ENCODE data around the gene DNLZ.
"Not testable (repeated sequence)": the region's sequence is repeated elsewhere in the genome, so short reads cannot be mapped to it uniquely, and the experiment has no call there.

DNLZ gene

GRCh38 chr9:136363106-136363948, at the start of gene DNLZ:
TSS of gene DNLZ (minus strand) at chr9:136363744. CDS start at chr9:136363714, 30 bp downstream.
- Histone ChIP-seq H3K4me3 (ENCODE audit: low read depth in 1 of 2, low read length in 2 of 2) (peak within 1 kb of the TSS; percentile 56 to 77), H3K27ac (ENCODE audit: low read depth, low read length) (peak within 1 kb of the TSS; percentile 78), H3K27me3 (ENCODE audit: control insufficient read depth in 1 of 2, insufficient read depth in 2 of 2, low read length in 2 of 2) (no peaks in the 10 kb centered on the region), H3K9me3 (ENCODE audit: control insufficient read depth in 1 of 2, low read length in 2 of 2) (no peaks in the 10 kb centered on the region), H3K9ac (ENCODE audit: low read depth in 1 of 2, low read length in 2 of 2) (peak within 1 kb of the TSS; percentile 11 to 43), H3K36me3 (ENCODE audit: control insufficient read depth in 1 of 2, insufficient read depth in 2 of 2, low read length in 2 of 2) (peaks cover 0 to 9% of the 10 kb centered on the region in 2 donors), H3K4me1 (ENCODE audit: control insufficient read depth in 1 of 2, insufficient read depth in 2 of 2, low read length in 2 of 2) (peaks cover 8 to 15% of the 10 kb centered on the region in 2 donors)

DNA sequence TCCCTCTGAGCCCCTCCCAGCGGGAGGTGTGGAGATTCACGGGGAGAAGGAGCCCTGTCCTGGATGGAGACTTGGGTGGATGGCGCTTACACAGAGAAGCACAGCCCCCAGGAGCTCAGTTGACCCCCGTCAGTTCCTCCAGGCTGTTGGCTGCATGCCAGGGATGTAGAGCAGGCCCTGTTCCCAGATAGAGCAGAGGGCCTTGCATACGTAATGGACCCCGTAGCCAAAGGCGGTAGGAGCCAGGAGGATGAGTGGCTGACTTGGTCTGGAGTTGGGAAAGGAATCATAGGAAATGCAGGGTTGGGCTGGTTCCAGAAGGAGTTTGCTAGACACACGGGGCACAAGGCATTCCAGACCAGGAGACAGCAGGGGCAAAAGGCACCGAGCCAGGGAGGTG, 49.4 kb upstream of the DNLZ start:
- H3K9ac ChIP-seq (ENCODE audit: low read depth in 1 of 2, low read length in 2 of 2) = no peak overlapping the region
- H3K4me1 ChIP-seq (ENCODE audit: control insufficient read depth in 1 of 2, insufficient read depth in 2 of 2, low read length in 2 of 2) = peaks cover 18 to 21% of the 10 kb centered on the region in 2 donors
- H3K4me3 ChIP-seq (ENCODE audit: low read depth in 1 of 2, low read length in 2 of 2) = no peak overlapping the region
- H3K27me3 ChIP-seq (ENCODE audit: control insufficient read depth in 1 of 2, insufficient read depth in 2 of 2, low read length in 2 of 2) = no peaks in the 10 kb centered on the region
- peaks cover 35 to 53% of the 10 kb centered on the region in 2 donors for H3K36me3 ChIP-seq (ENCODE audit: control insufficient read depth in 1 of 2, insufficient read depth in 2 of 2, low read length in 2 of 2)
- H3K27ac ChIP-seq (ENCODE audit: low read depth, low read length) = no peak overlapping the region
- H3K9me3 ChIP-seq (ENCODE audit: control insufficient read depth in 1 of 2, low read length in 2 of 2) = no peaks in the 10 kb centered on the region

DNA sequence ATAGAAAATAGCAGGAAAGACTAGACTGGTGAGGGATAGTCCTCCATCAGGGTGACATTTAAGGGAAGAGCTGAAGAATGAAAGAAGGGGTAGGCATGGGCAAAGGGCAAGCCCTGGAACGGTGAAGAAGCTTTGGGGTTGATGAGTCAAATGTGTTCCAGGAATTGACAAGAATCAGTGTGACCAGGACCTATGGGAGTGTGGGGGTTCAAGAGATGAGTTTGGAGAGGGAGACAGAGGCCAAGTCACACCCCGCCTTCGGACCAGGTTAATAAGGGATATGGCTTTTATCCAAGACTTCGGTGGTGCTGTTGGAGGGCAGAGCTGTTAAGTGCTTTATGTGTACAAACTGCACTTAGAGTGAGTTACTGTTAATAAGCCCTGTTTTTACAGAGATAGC, 47.8 kb upstream of the DNLZ start:
- peaks cover 18 to 21% of the 10 kb centered on the region in 2 donors for H3K4me1 ChIP-seq (ENCODE audit: control insufficient read depth in 1 of 2, insufficient read depth in 2 of 2, low read length in 2 of 2)
- H3K36me3 ChIP-seq (ENCODE audit: control insufficient read depth in 1 of 2, insufficient read depth in 2 of 2, low read length in 2 of 2) = peaks cover 35 to 51% of the 10 kb centered on the region in 2 donors
- no peaks in the 10 kb centered on the region for H3K27me3 ChIP-seq (ENCODE audit: control insufficient read depth in 1 of 2, insufficient read depth in 2 of 2, low read length in 2 of 2)
- peak overlapping the region; percentile 91 to 98 for H3K4me3 ChIP-seq (ENCODE audit: low read depth in 1 of 2, low read length in 2 of 2)
- H3K9ac ChIP-seq (ENCODE audit: low read depth in 1 of 2, low read length in 2 of 2) = peak overlapping the region; percentile 56 to 92
- H3K27ac ChIP-seq (ENCODE audit: low read depth, low read length) = no peak overlapping the region
- H3K9me3 ChIP-seq (ENCODE audit: control insufficient read depth in 1 of 2, low read length in 2 of 2) = no peaks in the 10 kb centered on the region

DNA sequence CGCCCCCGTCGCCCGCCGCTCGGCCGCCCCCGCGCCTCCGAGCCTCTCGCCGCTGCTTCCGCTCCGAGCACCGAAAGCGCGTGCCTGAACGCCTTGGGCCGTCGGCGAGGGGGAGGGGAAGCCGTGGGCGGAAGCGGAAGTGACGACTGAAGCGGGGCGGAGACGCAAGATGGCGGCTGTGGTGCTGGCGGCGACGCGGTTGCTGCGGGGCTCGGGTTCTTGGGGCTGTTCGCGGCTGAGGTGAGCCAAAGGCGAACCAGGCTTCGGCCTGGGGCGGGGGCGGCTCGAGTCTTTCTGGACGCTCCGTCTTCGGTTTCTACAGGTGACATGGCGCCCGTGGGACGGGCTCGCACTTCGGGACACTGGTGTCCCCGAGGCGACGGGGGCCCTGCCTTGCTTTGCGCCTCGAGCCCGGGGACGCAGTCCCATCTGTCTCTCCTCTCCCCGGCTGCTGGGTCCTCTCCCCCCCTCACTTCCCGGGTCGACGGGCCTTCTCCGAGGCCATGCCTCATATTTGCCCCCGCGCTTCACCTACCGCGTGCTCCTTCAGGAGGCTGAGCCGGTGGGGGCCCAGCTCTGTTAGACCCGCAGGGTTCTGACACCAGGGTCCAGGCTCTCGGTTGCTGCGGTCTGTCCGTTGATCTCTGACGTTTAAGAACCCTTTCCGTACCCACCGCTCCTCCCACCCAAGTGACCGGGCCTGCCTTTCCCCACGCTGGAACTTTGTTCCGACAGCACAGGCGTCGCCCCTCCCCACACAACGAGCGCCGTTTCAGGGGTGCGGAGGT, 47.1 kb upstream of the DNLZ start, which contains the start of the genes ENTR1 and PMPCA:
ENTR1 (minus strand) TSS at position 115 of the 788 bp plus-strand sequence. CDS start 217 bp downstream, outside the sequence.
PMPCA (plus strand) TSS at position 159 of the 788 bp plus-strand sequence; CDS start at position 170, 11 bp downstream.
- H3K27me3 ChIP-seq (ENCODE audit: control insufficient read depth in 1 of 2, insufficient read depth in 2 of 2, low read length in 2 of 2) = no peaks in the 10 kb centered on the region
- H3K9me3 ChIP-seq (ENCODE audit: control insufficient read depth in 1 of 2, low read length in 2 of 2) = no peaks in the 10 kb centered on the region
- H3K4me1 ChIP-seq (ENCODE audit: control insufficient read depth in 1 of 2, insufficient read depth in 2 of 2, low read length in 2 of 2) = peaks cover 18 to 21% of the 10 kb centered on the region in 2 donors
- peak within 1 kb of the TSS; percentile 91 to 98 for H3K4me3 ChIP-seq (ENCODE audit: low read depth in 1 of 2, low read length in 2 of 2)
- H3K27ac ChIP-seq (ENCODE audit: low read depth, low read length) = peak within 1 kb of the TSS; percentile 73
- H3K36me3 ChIP-seq (ENCODE audit: control insufficient read depth in 1 of 2, insufficient read depth in 2 of 2, low read length in 2 of 2) = peaks cover 29 to 49% of the 10 kb centered on the region in 2 donors
- peak within 1 kb of the TSS; percentile 66 to 92 for H3K9ac ChIP-seq (ENCODE audit: low read depth in 1 of 2, low read length in 2 of 2)

DNA sequence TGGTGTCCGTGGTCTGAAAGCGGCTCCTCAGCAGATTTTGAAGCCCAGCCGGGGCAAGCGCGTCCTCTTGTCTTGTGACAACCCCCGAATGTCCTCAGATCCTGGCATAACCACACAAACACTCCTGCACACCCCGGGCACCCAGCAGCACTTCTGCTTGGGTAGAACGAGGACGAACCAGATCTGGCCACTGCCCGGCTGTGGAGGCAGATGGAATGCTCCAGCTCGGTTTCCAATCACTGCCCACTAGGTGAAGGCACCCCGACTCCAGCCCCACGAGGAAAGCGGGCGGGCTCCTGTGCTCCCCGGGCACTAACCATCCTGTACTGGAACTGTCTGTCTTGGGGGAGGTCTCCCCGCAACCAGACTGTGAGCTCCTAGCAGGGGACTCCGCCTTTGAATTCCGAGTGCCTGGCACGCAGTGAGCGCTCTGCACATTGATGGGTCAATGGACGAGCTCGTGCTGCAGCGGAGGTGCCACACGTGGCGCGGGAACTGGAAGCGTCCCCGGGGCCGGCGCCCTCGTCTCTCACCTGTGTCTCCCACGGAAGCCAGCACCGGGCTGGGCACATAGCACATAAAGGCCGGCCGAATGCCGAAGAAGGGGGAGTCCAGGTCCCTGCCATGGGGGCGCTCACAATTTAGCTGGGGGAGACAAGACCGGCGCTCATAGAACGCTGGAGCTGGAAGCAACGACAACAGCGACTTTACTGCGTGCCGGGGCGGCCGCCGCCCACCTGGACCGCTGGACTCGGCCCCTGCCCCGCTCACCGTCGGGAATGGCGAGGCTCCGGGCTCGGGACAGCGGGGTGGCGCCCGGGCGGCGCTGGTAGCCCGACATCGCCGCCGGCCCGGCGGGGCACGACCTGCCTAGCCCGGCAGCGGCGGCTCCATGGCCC, 46.3 kb upstream of the DNLZ start:
- peak overlapping the region; percentile 75 to 98 for H3K4me3 ChIP-seq (ENCODE audit: low read depth in 1 of 2, low read length in 2 of 2)
- H3K4me1 ChIP-seq (ENCODE audit: control insufficient read depth in 1 of 2, insufficient read depth in 2 of 2, low read length in 2 of 2) = peaks cover 18 to 21% of the 10 kb centered on the region in 2 donors
- H3K27me3 ChIP-seq (ENCODE audit: control insufficient read depth in 1 of 2, insufficient read depth in 2 of 2, low read length in 2 of 2) = no peaks in the 10 kb centered on the region
- no peak overlapping the region for H3K27ac ChIP-seq (ENCODE audit: low read depth, low read length)
- no peaks in the 10 kb centered on the region for H3K9me3 ChIP-seq (ENCODE audit: control insufficient read depth in 1 of 2, low read length in 2 of 2)
- H3K9ac ChIP-seq (ENCODE audit: low read depth in 1 of 2, low read length in 2 of 2) = peak overlapping the region; percentile 56 to 66
- peaks cover 28 to 48% of the 10 kb centered on the region in 2 donors for H3K36me3 ChIP-seq (ENCODE audit: control insufficient read depth in 1 of 2, insufficient read depth in 2 of 2, low read length in 2 of 2)

DNA sequence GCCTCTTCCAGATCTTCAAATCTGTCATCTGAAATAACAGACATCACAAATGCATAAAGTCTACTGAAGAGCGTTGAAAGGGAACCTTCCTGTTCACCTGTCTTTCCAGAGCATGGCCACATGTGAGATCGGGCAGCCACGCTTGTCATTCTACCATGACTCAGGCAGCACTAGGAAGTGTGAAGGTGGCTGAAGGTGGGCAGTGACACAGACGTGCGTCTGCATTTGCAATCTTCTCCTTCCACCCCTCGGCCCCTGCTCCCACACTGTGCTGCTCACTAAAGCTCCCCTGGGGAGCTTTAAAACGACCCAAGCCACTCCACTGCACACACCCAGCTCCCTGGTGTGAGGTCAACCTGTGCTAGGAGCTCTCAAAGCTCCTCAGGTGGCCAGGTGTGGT, 44.4 kb upstream of the DNLZ start:
- Histone ChIP-seq H3K9me3 (ENCODE audit: control insufficient read depth in 1 of 2, low read length in 2 of 2) (no peaks in the 10 kb centered on the region), H3K27me3 (ENCODE audit: control insufficient read depth in 1 of 2, insufficient read depth in 2 of 2, low read length in 2 of 2) (no peaks in the 10 kb centered on the region), H3K27ac (ENCODE audit: low read depth, low read length) (no peak overlapping the region), H3K4me1 (ENCODE audit: control insufficient read depth in 1 of 2, insufficient read depth in 2 of 2, low read length in 2 of 2) (peaks cover 18 to 28% of the 10 kb centered on the region in 2 donors), H3K9ac (ENCODE audit: low read depth in 1 of 2, low read length in 2 of 2) (no peak overlapping the region), H3K4me3 (ENCODE audit: low read depth in 1 of 2, low read length in 2 of 2) (no peak overlapping the region), H3K36me3 (ENCODE audit: control insufficient read depth in 1 of 2, insufficient read depth in 2 of 2, low read length in 2 of 2) (peaks cover 14 to 41% of the 10 kb centered on the region in 2 donors)

- H3K9me3 ChIP-seq (ENCODE audit: control insufficient read depth in 1 of 2, low read length in 2 of 2); H3K27me3 ChIP-seq (ENCODE audit: control insufficient read depth in 1 of 2, insufficient read depth in 2 of 2, low read length in 2 of 2); H3K9ac ChIP-seq (ENCODE audit: low read depth in 1 of 2, low read length in 2 of 2); H3K4me3 ChIP-seq (ENCODE audit: low read depth in 1 of 2, low read length in 2 of 2); H3K27ac ChIP-seq (ENCODE audit: low read depth, low read length): not testable (repeated sequence)
- Histone ChIP-seq H3K36me3 (ENCODE audit: control insufficient read depth in 1 of 2, insufficient read depth in 2 of 2, low read length in 2 of 2) (peaks cover 12 to 37% of the 10 kb centered on the region in 2 donors), H3K4me1 (ENCODE audit: control insufficient read depth in 1 of 2, insufficient read depth in 2 of 2, low read length in 2 of 2) (peaks cover 16 to 28% of the 10 kb centered on the region in 2 donors)
Observed at GRCh38 chr9:136407061-136407460, 43.5 kb upstream of the DNLZ start.

GRCh38 chr9:136405904-136406303, 42.4 kb upstream of the DNLZ start:
- H3K27me3 ChIP-seq (ENCODE audit: control insufficient read depth in 1 of 2, insufficient read depth in 2 of 2, low read length in 2 of 2); H3K9me3 ChIP-seq (ENCODE audit: control insufficient read depth in 1 of 2, low read length in 2 of 2); H3K9ac ChIP-seq (ENCODE audit: low read depth in 1 of 2, low read length in 2 of 2); H3K4me3 ChIP-seq (ENCODE audit: low read depth in 1 of 2, low read length in 2 of 2); H3K27ac ChIP-seq (ENCODE audit: low read depth, low read length): not testable (repeated sequence)
- H3K36me3 ChIP-seq (ENCODE audit: control insufficient read depth in 1 of 2, insufficient read depth in 2 of 2, low read length in 2 of 2) = peaks cover 12 to 37% of the 10 kb centered on the region in 2 donors
- peaks cover 6 to 16% of the 10 kb centered on the region in 2 donors for H3K4me1 ChIP-seq (ENCODE audit: control insufficient read depth in 1 of 2, insufficient read depth in 2 of 2, low read length in 2 of 2)

DNA sequence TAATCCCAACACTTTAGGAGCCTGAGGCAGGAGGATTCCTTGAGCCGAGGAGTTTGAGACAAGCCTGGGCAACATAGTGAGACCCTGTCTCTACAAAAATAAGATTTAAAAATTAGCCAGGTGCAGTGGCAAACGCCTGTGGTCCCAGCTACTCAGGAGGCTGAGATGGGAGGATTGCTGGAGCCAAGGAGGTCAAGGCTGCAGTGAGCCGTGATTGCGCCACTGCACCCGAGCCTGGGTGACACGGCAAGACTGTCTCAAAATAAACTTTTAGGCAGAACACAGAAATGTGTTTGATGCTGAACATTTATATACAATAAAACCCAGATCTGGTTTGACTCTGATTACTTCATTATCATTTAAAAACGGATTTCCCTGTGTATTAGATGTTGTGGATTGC, 41.9 kb upstream of the DNLZ start:
- Histone ChIP-seq H3K36me3 (ENCODE audit: control insufficient read depth in 1 of 2, insufficient read depth in 2 of 2, low read length in 2 of 2) (peaks cover 12 to 37% of the 10 kb centered on the region in 2 donors), H3K9ac (ENCODE audit: low read depth in 1 of 2, low read length in 2 of 2) (no peak overlapping the region), H3K27ac (ENCODE audit: low read depth, low read length) (no peak overlapping the region), H3K4me3 (ENCODE audit: low read depth in 1 of 2, low read length in 2 of 2) (no peak overlapping the region), H3K4me1 (ENCODE audit: control insufficient read depth in 1 of 2, insufficient read depth in 2 of 2, low read length in 2 of 2) (peaks cover 8 to 18% of the 10 kb centered on the region in 2 donors), H3K9me3 (ENCODE audit: control insufficient read depth in 1 of 2, low read length in 2 of 2) (no peaks in the 10 kb centered on the region), H3K27me3 (ENCODE audit: control insufficient read depth in 1 of 2, insufficient read depth in 2 of 2, low read length in 2 of 2) (no peaks in the 10 kb centered on the region)

Measured in duodenal mucosa (tissue), 2 donors.